DND-41 (cell line): ENCODE data around the gene AKAP6.

Source experiments
- EZH2 ChIP-seq: IDR thresholded peaks from 3 replicates; pipeline ENCODE4 v1.6.1; 2012; ENCODE audit warnings: borderline replicate concordance, low read depth, mild to moderate bottlenecking, moderate library complexity, low read length, inconsistent platforms; ENCODE audit not compliant: severe bottlenecking
- TF ChIP-seq, protein P1 (sequence below): IDR thresholded peaks from 2 replicates; pipeline ENCODE4 v1.5.1; 2012; ENCODE audit warnings: borderline replicate concordance, low read length, moderate library complexity, mild to moderate bottlenecking; ENCODE audit not compliant: poor library complexity, severe bottlenecking; ENCODE audit errors: extremely low read depth

DNA sequence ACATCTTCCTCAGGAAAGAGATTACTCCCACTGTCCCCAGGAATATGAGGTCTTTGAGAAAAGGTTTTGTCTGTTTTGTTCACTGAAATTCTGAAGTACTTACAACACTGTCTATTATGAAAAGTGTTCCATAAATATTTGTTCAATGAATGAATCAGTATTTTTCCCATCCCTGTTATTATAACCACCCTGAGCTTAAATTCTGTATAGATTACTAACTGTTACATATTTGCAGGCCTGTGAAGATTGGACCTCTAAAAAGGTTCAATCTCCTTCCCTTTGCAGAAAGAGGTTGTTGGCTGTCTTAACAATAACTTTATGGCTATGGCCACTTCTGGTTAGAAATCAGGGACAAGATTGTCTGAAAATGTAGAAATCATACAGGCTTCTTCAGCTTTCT lies 435.0 kb downstream of the AKAP6 start:
- no peak for TF ChIP-seq EZH2
- TF ChIP-seq, protein P1, sequence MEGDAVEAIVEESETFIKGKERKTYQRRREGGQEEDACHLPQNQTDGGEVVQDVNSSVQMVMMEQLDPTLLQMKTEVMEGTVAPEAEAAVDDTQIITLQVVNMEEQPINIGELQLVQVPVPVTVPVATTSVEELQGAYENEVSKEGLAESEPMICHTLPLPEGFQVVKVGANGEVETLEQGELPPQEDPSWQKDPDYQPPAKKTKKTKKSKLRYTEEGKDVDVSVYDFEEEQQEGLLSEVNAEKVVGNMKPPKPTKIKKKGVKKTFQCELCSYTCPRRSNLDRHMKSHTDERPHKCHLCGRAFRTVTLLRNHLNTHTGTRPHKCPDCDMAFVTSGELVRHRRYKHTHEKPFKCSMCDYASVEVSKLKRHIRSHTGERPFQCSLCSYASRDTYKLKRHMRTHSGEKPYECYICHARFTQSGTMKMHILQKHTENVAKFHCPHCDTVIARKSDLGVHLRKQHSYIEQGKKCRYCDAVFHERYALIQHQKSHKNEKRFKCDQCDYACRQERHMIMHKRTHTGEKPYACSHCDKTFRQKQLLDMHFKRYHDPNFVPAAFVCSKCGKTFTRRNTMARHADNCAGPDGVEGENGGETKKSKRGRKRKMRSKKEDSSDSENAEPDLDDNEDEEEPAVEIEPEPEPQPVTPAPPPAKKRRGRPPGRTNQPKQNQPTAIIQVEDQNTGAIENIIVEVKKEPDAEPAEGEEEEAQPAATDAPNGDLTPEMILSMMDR: no peak
